HepG2 (cell line): ENCODE data around the gene SMG7.

Source experiments
- ZC3H4 ChIP-seq: sonication (generic); formaldehyde crosslinking; IDR thresholded peaks from 2 replicates; pipeline ENCODE4 v1.4.0; 2020; ENCODE audit warnings: missing genetic modification reagents, borderline replicate concordance
- TF ChIP-seq, protein P1 (sequence below): IDR thresholded peaks from 2 replicates; pipeline ENCODE4 v1.6.1; 2016; ENCODE audit warnings: missing compliant biosample characterization, missing genetic modification reagents, borderline replicate concordance

- TF ChIP-seq, protein P1, sequence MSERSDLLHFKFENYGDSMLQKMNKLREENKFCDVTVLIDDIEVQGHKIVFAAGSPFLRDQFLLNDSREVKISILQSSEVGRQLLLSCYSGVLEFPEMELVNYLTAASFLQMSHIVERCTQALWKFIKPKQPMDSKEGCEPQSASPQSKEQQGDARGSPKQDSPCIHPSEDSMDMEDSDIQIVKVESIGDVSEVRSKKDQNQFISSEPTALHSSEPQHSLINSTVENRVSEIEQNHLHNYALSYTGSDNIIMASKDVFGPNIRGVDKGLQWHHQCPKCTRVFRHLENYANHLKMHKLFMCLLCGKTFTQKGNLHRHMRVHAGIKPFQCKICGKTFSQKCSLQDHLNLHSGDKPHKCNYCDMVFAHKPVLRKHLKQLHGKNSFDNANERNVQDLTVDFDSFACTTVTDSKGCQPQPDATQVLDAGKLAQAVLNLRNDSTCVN (CRISPR knock-in tag) = no peak
- TF ChIP-seq ZC3H4 (CRISPR knock-in tag) = no peak
Measured at GRCh38 chr1:183477986-183478781, 5.9 kb downstream of the SMG7 start.
